ENCODE results near the gene ARHGAP32.
"Not testable (repeated sequence)": the region's sequence is repeated elsewhere in the genome, so short reads cannot be mapped to it uniquely, and the experiment has no call there.

The ARHGAP32 gene

GRCh38 chr11:128926437-128927107 lies 265.6 kb downstream of the ARHGAP32 start:
- DNase-seq = peak; percentile 53

GRCh38 chr11:128926000-128926399 lies 266.1 kb downstream of the ARHGAP32 start:
- DNase-seq = peak; percentile 53

GRCh38 chr11:128925250-128925600 lies 266.9 kb downstream of the ARHGAP32 start:
- no peak for DNase-seq

GRCh38 chr11:128924510-128925249 lies 267.4 kb downstream of the ARHGAP32 start:
- DNase-seq = no peak

GRCh38 chr11:128924104-128924503 lies 268.0 kb downstream of the ARHGAP32 start:
- DNase-seq = no peak

GRCh38 chr11:128921793-128922192 lies 270.3 kb downstream of the ARHGAP32 start:
- no peak for DNase-seq

- no peak for DNase-seq
Measured at GRCh38 chr11:128920666-128921065, 271.5 kb downstream of the ARHGAP32 start.

GRCh38 chr11:128919635-128920034 lies 272.5 kb downstream of the ARHGAP32 start:
- DNase-seq = not testable (repeated sequence)

- no peak for DNase-seq
Measured at GRCh38 chr11:128919216-128919615, 272.9 kb downstream of the ARHGAP32 start.

GRCh38 chr11:128917144-128917724 lies 274.9 kb downstream of the ARHGAP32 start:
- no peak for DNase-seq

GRCh38 chr11:128916681-128917080 lies 275.4 kb downstream of the ARHGAP32 start:
- no peak for DNase-seq

- no peak for DNase-seq
Measured at GRCh38 chr11:128916037-128916572, 276.0 kb downstream of the ARHGAP32 start.

- no peak for DNase-seq
Measured at GRCh38 chr11:128915149-128915521, 277.0 kb downstream of the ARHGAP32 start.

All from NCI-H1092 treated with DMSO at 0.1 percent for 48 hours (cell line).